Measurements from ENCODE around the gene PPP2R3A. TPM values are rescaled to one million over a fixed set of nuclear protein-coding genes. Genes with fewer than 3 reads are reported as not detected.

The PPP2R3A gene
- total and polyA plus RNA-seq, 9 of the 15 experiments (the other 6 are each of a cell fraction or from before 2014, with no cell fraction given): 0.10 to 0.50 (median 0.24) TPM

DNA sequence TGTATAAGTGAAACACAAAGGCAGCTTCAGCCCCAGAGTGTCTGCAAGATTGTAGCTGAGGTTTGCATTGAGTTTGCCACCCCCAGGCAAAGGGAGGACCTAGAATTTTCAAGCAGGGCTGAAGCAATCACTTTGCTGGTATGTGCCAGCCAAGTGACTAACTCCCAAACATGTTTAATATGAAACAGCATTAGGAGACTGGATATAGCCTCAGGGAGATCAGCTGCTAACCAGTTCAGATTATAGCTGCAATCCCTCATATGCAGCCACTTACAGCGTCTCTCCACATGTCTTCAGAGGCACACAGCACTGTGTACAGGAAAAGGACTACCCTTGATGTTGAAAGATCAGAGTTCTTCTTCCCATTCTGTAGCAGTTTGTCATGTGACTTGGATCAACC lies 38.4 kb upstream of the PPP2R3A start (continued):
- TF ChIP-seq, protein P1, sequence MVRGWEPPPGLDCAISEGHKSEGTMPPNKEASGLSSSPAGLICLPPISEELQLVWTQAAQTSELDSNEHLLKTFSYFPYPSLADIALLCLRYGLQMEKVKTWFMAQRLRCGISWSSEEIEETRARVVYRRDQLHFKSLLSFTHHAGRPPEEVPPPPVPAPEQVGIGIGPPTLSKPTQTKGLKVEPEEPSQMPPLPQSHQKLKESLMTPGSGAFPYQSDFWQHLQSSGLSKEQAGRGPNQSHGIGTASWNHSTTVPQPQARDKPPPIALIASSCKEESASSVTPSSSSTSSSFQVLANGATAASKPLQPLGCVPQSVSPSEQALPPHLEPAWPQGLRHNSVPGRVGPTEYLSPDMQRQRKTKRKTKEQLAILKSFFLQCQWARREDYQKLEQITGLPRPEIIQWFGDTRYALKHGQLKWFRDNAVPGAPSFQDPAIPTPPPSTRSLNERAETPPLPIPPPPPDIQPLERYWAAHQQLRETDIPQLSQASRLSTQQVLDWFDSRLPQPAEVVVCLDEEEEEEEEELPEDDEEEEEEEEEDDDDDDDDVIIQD (CRISPR knock-in tag; IDR thresholded peaks at IDR 0.05): no peak
- TF ChIP-seq E2F3 (CRISPR knock-in tag; IDR thresholded peaks at IDR 0.05) (no peak), STAT5A (IDR thresholded peaks at IDR 0.05; ENCODE audit: borderline replicate concordance, low read length) (no peak), SMARCE1 (IDR thresholded peaks at IDR 0.05) (no peak), ARID3B (CRISPR knock-in tag; IDR thresholded peaks at IDR 0.05; ENCODE audit: borderline replicate concordance) (no peak), RAD51 (IDR thresholded peaks at IDR 0.05; ENCODE audit: borderline replicate concordance, low read depth) (no peak), NCOA4 (IDR thresholded peaks at IDR 0.05; ENCODE audit: partially characterized antibody) (no peak)
- TF ChIP-seq, protein P2, sequence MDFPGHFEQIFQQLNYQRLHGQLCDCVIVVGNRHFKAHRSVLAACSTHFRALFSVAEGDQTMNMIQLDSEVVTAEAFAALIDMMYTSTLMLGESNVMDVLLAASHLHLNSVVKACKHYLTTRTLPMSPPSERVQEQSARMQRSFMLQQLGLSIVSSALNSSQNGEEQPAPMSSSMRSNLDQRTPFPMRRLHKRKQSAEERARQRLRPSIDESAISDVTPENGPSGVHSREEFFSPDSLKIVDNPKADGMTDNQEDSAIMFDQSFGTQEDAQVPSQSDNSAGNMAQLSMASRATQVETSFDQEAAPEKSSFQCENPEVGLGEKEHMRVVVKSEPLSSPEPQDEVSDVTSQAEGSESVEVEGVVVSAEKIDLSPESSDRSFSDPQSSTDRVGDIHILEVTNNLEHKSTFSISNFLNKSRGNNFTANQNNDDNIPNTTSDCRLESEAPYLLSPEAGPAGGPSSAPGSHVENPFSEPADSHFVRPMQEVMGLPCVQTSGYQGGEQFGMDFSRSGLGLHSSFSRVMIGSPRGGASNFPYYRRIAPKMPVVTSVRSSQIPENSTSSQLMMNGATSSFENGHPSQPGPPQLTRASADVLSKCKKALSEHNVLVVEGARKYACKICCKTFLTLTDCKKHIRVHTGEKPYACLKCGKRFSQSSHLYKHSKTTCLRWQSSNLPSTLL (IDR thresholded peaks at IDR 0.05): no peak

All from K562 (cell line).